ENCODE data around the gene PXDN. TPM values are rescaled to one million over a fixed set of nuclear protein-coding genes. Genes with fewer than 3 reads are reported as not detected.

Gene PXDN
- total and polyA plus RNA-seq, 9 of the 15 experiments (the other 6 are each of a cell fraction or from before 2014, with no cell fraction given): 0.49 TPM; not detected in 8

DNA sequence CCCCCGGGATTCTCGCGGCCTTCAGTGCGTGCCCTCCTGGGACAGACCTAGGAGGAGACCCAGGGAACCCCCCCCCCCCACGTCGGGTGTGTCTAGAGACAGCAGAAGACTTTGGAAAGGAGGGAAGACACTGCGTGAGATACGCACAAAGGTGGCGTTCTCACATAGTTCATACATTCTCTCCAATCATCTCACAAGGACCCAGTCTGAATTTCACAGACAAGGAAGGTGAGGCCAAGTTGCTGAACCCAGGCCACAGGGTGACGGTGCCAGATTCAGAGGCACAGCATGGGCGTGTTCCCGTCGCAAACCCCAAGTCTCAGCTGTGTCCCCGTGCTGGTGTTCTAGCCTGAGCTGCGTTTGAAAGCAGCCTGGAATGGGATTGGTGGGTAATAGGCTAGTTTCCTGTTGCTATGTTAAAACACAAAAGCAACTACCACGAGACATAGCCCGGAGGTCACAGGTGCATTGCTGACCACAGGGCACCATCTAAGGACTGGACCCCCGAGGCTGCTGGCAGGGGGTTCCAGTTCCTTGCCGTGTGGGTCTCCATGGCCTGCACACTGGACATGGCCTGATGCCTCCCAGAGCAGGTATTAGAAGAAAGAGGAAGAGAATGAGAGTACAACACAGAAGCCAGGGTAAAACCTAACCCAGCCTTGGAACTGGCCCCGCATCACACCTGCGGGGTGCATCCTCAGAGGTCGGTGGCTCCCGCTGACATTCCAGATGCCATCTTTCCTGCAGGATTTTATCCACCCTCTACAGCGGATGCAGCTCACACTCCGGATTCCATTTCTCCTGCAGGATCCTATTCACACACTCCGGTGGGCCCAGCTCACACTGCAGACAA lies 1.1 kb upstream of the PXDN start:
- Histone ChIP-seq H3K27me3 (ENCODE audit: control insufficient read depth in 2 of 2, insufficient read depth in 2 of 2, low read length in 2 of 2) (peaks cover 0 to 5% of the 10 kb centered on the region in 2 experiments; a peak in 1 of 5 replicates), H3K9me3 (replicated peaks; ENCODE audit: control insufficient read depth, insufficient read depth, low read depth, low read length) (no peaks in the 10 kb centered on the region), H3K9ac (ENCODE audit: insufficient read depth in 1 of 2, low read depth in 2 of 2, low read length in 2 of 2) (no peak overlapping the region), H3K79me2 (ENCODE audit: control insufficient read depth, insufficient read depth, low read length) (no peaks in the 10 kb centered on the region), H3K9me1 (ENCODE audit: control insufficient read depth, insufficient read depth, low read length) (no peaks in the 10 kb centered on the region), H3K4me1 (replicated peaks in 1 of 2; ENCODE audit: control insufficient read depth in 2 of 2, insufficient read depth in 2 of 2, low read length in 2 of 2) (no peaks in the 10 kb centered on the region), H4K20me1 (replicated peaks; ENCODE audit: control insufficient read depth, insufficient read depth, low read length) (no peaks in the 10 kb centered on the region), H3K36me3 (ENCODE audit: control insufficient read depth, insufficient read depth, low read length) (no peaks in the 10 kb centered on the region), H3K4me2 (ENCODE audit: insufficient read depth, low read length) (no peak overlapping the region), H3K27ac (ENCODE audit: extremely low read depth, low read depth, low read length) (no peak overlapping the region), H2AFZ (ENCODE audit: low read depth, low read length) (no peak overlapping the region), H3K4me3 (no peak overlapping the region)
- no peak for ATAC-seq
- POLR2A ChIA-PET: no interaction called here
- 5% methylated on average over 25 of the region's 26 CpGs for WGBS (ENCODE audit: insufficient coverage, low coverage, missing lambda C conversion rate)
- in situ Hi-C loops (cut with MboI): no loop called here
- FAIRE-seq: no peak
- BruUV-seq (replicated peaks): no TSS peak
- intact Hi-C loops (cut with micrococcal nuclease): no loop called here
- CTCF ChIA-PET (ENCODE audit: low intra/inter-chr PET ratio): no interaction called here
- no peak for DNase-seq (ENCODE audit: extremely low read depth in 1 of 4, low spot score in 3 of 4)
- no peak for TF ChIP-seq MAFF (IDR thresholded peaks at IDR 0.05; ENCODE audit: low read length)
- no peak for TF ChIP-seq KLF1 (tag; IDR thresholded peaks at IDR 0.05)
- TF ChIP-seq TAL1 (IDR thresholded peaks at IDR 0.05): no peak
- TF ChIP-seq COPS2 (conservative IDR thresholded peaks at IDR 0.05): no peak
- TF ChIP-seq ZNF518B (CRISPR knock-in tag; IDR thresholded peaks at IDR 0.05): no peak
- no peak for TF ChIP-seq WHSC1 (IDR thresholded peaks at IDR 0.05; ENCODE audit: low read length)
- TF ChIP-seq, protein P1, sequence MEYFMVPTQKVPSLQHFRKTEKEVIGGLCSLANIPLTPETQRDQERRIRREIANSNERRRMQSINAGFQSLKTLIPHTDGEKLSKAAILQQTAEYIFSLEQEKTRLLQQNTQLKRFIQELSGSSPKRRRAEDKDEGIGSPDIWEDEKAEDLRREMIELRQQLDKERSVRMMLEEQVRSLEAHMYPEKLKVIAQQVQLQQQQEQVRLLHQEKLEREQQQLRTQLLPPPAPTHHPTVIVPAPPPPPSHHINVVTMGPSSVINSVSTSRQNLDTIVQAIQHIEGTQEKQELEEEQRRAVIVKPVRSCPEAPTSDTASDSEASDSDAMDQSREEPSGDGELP (CRISPR knock-in tag; IDR thresholded peaks at IDR 0.05; ENCODE audit: borderline replicate concordance): no peak
- TF ChIP-seq SOX6 (IDR thresholded peaks at IDR 0.05): no peak

All from K562 (cell line).